A673 (cell line): ENCODE results near the gene TAS2R31. TPM values are rescaled to one million over a fixed set of nuclear protein-coding genes. Genes with fewer than 3 reads are reported as not detected.
A peak's percentile ranks its signal among the peaks of the same experiment; 100 is the strongest.
"Not testable (repeated sequence)": the region's sequence is repeated elsewhere in the genome, so short reads cannot be mapped to it uniquely, and the experiment has no call there.

Source experiments
- BruUV-seq: library from RNA; stranded (reverse); fragments of 400-500 nt; replicated peaks from 2 replicates; lab custom pipeline; 2021; lab: Mats Ljungman, UMichigan
- CTCF ChIA-PET: fragments of 300-600 bp; sonication (Branson Sonifier 250); formaldehyde crosslinking; loops from one replicate; lab custom pipeline; 2022; ENCODE audit warnings: antibody characterized with exemption; lab: Charles Lee
- POLR2A ChIA-PET: fragments of 300-600 bp; sonication (Branson Sonifier 250); formaldehyde crosslinking; loops from one replicate; lab custom pipeline; 2022; ENCODE audit warnings: antibody characterized with exemption; ENCODE audit not compliant: low non-redundant PET; lab: Charles Lee
- DNase-seq: peaks from one replicate; pipeline ENCODE4 v3.0.0-alpha.2; 2015; ENCODE audit warnings: low spot score
- H3K27ac ChIP-seq: fragments of 200-600 bp; sonication (generic); 2 replicates; pipeline ENCODE4 v1.5.1; 2016; ENCODE audit warnings: mixed run types, low read depth, mild to moderate bottlenecking, mixed read lengths, antibody characterized with exemption, low read length; ENCODE audit not compliant: poor library complexity, severe bottlenecking
- H3K27me3 ChIP-seq: fragments of 200-600 bp; sonication (generic); replicated peaks from 2 replicates; pipeline ENCODE4 v1.6.1; 2017; ENCODE audit warnings: mixed run types, low read depth, mild to moderate bottlenecking, mixed read lengths, antibody characterized with exemption, low read length; ENCODE audit not compliant: insufficient read depth, poor library complexity
- H3K36me3 ChIP-seq: fragments of 200-600 bp; sonication (generic); 2 replicates; pipeline ENCODE4 v1.6.1; 2016; ENCODE audit warnings: mixed run types, mild to moderate bottlenecking, mixed read lengths, antibody characterized with exemption, low read length; ENCODE audit not compliant: insufficient read depth, poor library complexity, severe bottlenecking
- H3K4me1 ChIP-seq: fragments of 200-600 bp; sonication (generic); 2 replicates; pipeline ENCODE4 v1.6.1; 2017; ENCODE audit warnings: mixed run types, mild to moderate bottlenecking, mixed read lengths, antibody characterized with exemption, low read length; ENCODE audit not compliant: insufficient read depth, poor library complexity, severe bottlenecking
- H3K4me3 ChIP-seq: fragments of 200-600 bp; sonication (generic); 2 replicates; pipeline ENCODE4 v1.5.1; 2016; ENCODE audit warnings: low read depth, mixed run types, mild to moderate bottlenecking, mixed read lengths, low read length; ENCODE audit not compliant: poor library complexity, severe bottlenecking
- H3K9me3 ChIP-seq: fragments of 200-600 bp; sonication (generic); 2 replicates; pipeline ENCODE4 v1.6.1; 2016; ENCODE audit warnings: mixed run types, low read depth, mild to moderate bottlenecking, mixed read lengths, antibody characterized with exemption, low read length; ENCODE audit not compliant: poor library complexity, severe bottlenecking
- CTCF ChIP-seq: fragments of 300-800, 200-600 bp; sonication (generic); conservative IDR thresholded peaks from 2 replicates; pipeline ENCODE4 v1.5.1; 2017; ENCODE audit warnings: low read depth, mild to moderate bottlenecking, antibody characterized with exemption, low read length, moderate library complexity, mixed read lengths
- EZH2 ChIP-seq: fragments of 200-600 bp; sonication (generic); IDR thresholded peaks from 2 replicates; pipeline ENCODE4 v1.6.1; 2017; ENCODE audit warnings: borderline replicate concordance, low read depth, mild to moderate bottlenecking, mixed read lengths, antibody characterized with exemption, low read length; ENCODE audit not compliant: poor library complexity, severe bottlenecking
- intact Hi-C: fragments of 100-400 bp; cut with micrococcal nuclease; formaldehyde crosslinking; loops from one replicate; pipeline ENCODE4 v1.10.0; 2022; ENCODE audit not compliant: unreplicated experiment
- total RNA-seq: library from RNA; stranded (reverse); gene quantifications from 2 replicates; pipeline ENCODE4 v1.2.3, GENCODE V29; 2021

The TAS2R31 gene
- total RNA-seq, 1 experiment from 2014 or later, result 5.2 TPM

DNA sequence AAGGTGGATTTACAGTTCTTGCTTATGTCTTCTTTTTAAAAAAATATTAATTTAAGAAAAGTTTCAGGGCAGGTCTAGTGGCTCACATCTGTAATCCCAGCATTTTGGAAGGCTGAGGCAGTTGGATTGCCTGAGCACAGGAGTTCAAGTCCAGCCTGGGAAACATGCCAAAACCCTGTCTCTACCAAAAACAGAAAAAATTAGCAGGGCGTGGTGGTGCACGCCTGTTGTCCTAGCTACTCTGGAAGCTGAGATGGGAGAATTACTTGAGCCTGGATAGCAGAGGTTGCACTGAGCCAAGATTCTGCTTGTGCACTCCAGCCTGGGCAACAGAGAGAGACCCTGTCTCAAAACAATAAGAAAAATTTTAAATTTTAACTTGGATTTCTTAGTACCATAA is 36.3 kb upstream of the TAS2R31 start:
- intact Hi-C loops, result no loop called here

DNA sequence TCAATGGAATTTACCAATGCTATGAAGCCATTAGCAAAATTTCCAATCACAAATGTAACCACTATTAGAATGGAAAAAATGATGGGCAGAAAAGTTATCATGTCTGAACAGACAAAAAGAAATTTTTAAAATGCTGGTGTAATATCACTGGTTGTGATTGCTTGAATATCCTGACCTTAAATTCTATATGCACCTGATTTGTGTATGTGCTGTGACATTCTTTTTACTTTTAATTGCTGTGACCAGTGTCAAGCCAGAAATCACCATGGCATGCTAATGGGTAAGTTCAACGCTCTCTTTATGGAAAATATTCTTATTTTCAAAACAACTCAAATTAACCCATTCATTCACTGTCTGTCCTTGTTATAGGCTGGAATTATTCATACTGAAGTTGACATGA is 31.0 kb upstream of the TAS2R31 start, which contains the start of gene TAS2R46:
TSS of gene TAS2R46 (minus strand) at position 101 of the 400 bp plus-strand sequence. CDS start at position 101, 0 bp downstream.
- BruUV-seq, H3K36me3 ChIP-seq, intact Hi-C loops, POLR2A ChIA-PET, DNase-seq, H3K4me1 ChIP-seq, CTCF ChIA-PET, H3K9me3 ChIP-seq, H3K27me3 ChIP-seq, H3K27ac ChIP-seq, H3K4me3 ChIP-seq: not testable (repeated sequence)

More for the DNA sequence above, 36.3 kb upstream of the TAS2R31 start:
- Histone ChIP-seq H3K9me3 (no peaks in the 10 kb centered on the region), H3K27me3 (no peaks in the 10 kb centered on the region), H3K36me3 (no peaks in the 10 kb centered on the region), H3K27ac (no peak overlapping the region), H3K4me1 (no peaks in the 10 kb centered on the region), H3K4me3 (no peak overlapping the region)
- peak; percentile 15 for DNase-seq
- no TSS peak for BruUV-seq
- ChIA-PET CTCF (no interaction called here), POLR2A (no interaction called here)
- TF ChIP-seq EZH2, result no peak
- TF ChIP-seq CTCF, result no peak

GRCh38 chr12:11059784-11060183 is 28.6 kb upstream of the TAS2R31 start:
- intact Hi-C loops, result no loop called here
- no peaks in the 10 kb centered on the region for H3K36me3 ChIP-seq
- H3K9me3 ChIP-seq, result no peaks in the 10 kb centered on the region
- no peaks in the 10 kb centered on the region for H3K27me3 ChIP-seq
- H3K4me3 ChIP-seq, result no peak overlapping the region
- TF ChIP-seq EZH2 (no peak), CTCF (no peak)
- CTCF ChIA-PET, result no interaction called here
- no peak overlapping the region for H3K27ac ChIP-seq
- no peaks in the 10 kb centered on the region for H3K4me1 ChIP-seq
- no TSS peak for BruUV-seq
- POLR2A ChIA-PET, result no interaction called here
- DNase-seq, result no peak

GRCh38 chr12:11059041-11059440 is 27.8 kb upstream of the TAS2R31 start:
- POLR2A ChIA-PET, result no interaction called here
- no TSS peak for BruUV-seq
- Histone ChIP-seq H3K27me3 (no peaks in the 10 kb centered on the region), H3K4me3 (no peak overlapping the region), H3K36me3 (no peaks in the 10 kb centered on the region), H3K27ac (no peak overlapping the region), H3K4me1 (no peaks in the 10 kb centered on the region), H3K9me3 (no peaks in the 10 kb centered on the region)
- CTCF ChIA-PET, result no interaction called here
- no peak for DNase-seq
- intact Hi-C loops, result no loop called here
- no peak for TF ChIP-seq CTCF
- TF ChIP-seq EZH2, result no peak
